ENCODE data around the gene MRPL48.

MRPL48 gene

GRCh38 chr11:73801136-73801535, 13.5 kb downstream of the MRPL48 start:
- H3K9me3 ChIP-seq (ENCODE audit: insufficient read depth, low read depth, low read length), result no peaks in the 10 kb centered on the region
- H3K27me3 ChIP-seq (ENCODE audit: insufficient read depth, low read length), result no peaks in the 10 kb centered on the region
- H3K4me1 ChIP-seq (ENCODE audit: insufficient read depth, low read length), result no peaks in the 10 kb centered on the region
- no peak overlapping the region for H3K27ac ChIP-seq (ENCODE audit: low read depth, low read length)
- H3K36me3 ChIP-seq (ENCODE audit: insufficient read depth, low read length), result peaks cover 8% of the 10 kb centered on the region; the same call in 1 of the 2 replicates
- WGBS, result 86% methylated on average over 1 of the region's 1 CpG
- no peak overlapping the region for H3K9ac ChIP-seq (ENCODE audit: low read depth, low read length)
- no peak overlapping the region for H3K4me3 ChIP-seq (ENCODE audit: low read length)

GRCh38 chr11:73804712-73805111, 17.0 kb downstream of the MRPL48 start:
- Histone ChIP-seq H3K27me3 (ENCODE audit: insufficient read depth, low read length) (no peaks in the 10 kb centered on the region), H3K9me3 (ENCODE audit: insufficient read depth, low read depth, low read length) (no peaks in the 10 kb centered on the region), H3K4me1 (ENCODE audit: insufficient read depth, low read length) (no peaks in the 10 kb centered on the region), H3K27ac (ENCODE audit: low read depth, low read length) (no peak overlapping the region), H3K9ac (ENCODE audit: low read depth, low read length) (no peak overlapping the region), H3K4me3 (ENCODE audit: low read length) (no peak overlapping the region), H3K36me3 (ENCODE audit: insufficient read depth, low read length) (peaks cover 19% of the 10 kb centered on the region; the same call in 1 of the 2 replicates)

- no peak overlapping the region for H3K4me3 ChIP-seq (ENCODE audit: low read length)
- no peaks in the 10 kb centered on the region for H3K27me3 ChIP-seq (ENCODE audit: insufficient read depth, low read length)
- H3K36me3 ChIP-seq (ENCODE audit: insufficient read depth, low read length), result peaks cover 21% of the 10 kb centered on the region; the same call in 1 of the 2 replicates
- no peak overlapping the region for H3K27ac ChIP-seq (ENCODE audit: low read depth, low read length)
- H3K9ac ChIP-seq (ENCODE audit: low read depth, low read length), result no peak overlapping the region
- no peaks in the 10 kb centered on the region for H3K9me3 ChIP-seq (ENCODE audit: insufficient read depth, low read depth, low read length)
- no CpG with 5 or more reads among the region's 1 CpG for WGBS
- H3K4me1 ChIP-seq (ENCODE audit: insufficient read depth, low read length), result no peaks in the 10 kb centered on the region
These were observed 20.4 kb downstream of the MRPL48 start for GRCh38 chr11:73808052-73808451.

GRCh38 chr11:73810637-73811036, 23.0 kb downstream of the MRPL48 start:
- H3K9ac ChIP-seq (ENCODE audit: low read depth, low read length), result no peak overlapping the region
- no peaks in the 10 kb centered on the region for H3K27me3 ChIP-seq (ENCODE audit: insufficient read depth, low read length)
- no peak overlapping the region for H3K4me3 ChIP-seq (ENCODE audit: low read length)
- WGBS, result 85% methylated on average over 1 of the region's 1 CpG
- H3K9me3 ChIP-seq (ENCODE audit: insufficient read depth, low read depth, low read length), result no peaks in the 10 kb centered on the region
- H3K27ac ChIP-seq (ENCODE audit: low read depth, low read length), result no peak overlapping the region
- H3K4me1 ChIP-seq (ENCODE audit: insufficient read depth, low read length), result no peaks in the 10 kb centered on the region
- H3K36me3 ChIP-seq (ENCODE audit: insufficient read depth, low read length), result peaks cover 21% of the 10 kb centered on the region; the same call in 1 of the 2 replicates

GRCh38 chr11:73812234-73812633, 24.6 kb downstream of the MRPL48 start:
- peaks cover 4% of the 10 kb centered on the region; the same call in 1 of the 2 replicates for H3K9me3 ChIP-seq (ENCODE audit: insufficient read depth, low read depth, low read length)
- WGBS, result 91% methylated on average over 3 of the region's 3 CpGs
- no peaks in the 10 kb centered on the region for H3K4me1 ChIP-seq (ENCODE audit: insufficient read depth, low read length)
- no peak overlapping the region for H3K9ac ChIP-seq (ENCODE audit: low read depth, low read length)
- no peaks in the 10 kb centered on the region for H3K27me3 ChIP-seq (ENCODE audit: insufficient read depth, low read length)
- H3K4me3 ChIP-seq (ENCODE audit: low read length), result no peak overlapping the region
- no peak overlapping the region for H3K27ac ChIP-seq (ENCODE audit: low read depth, low read length)
- H3K36me3 ChIP-seq (ENCODE audit: insufficient read depth, low read length), result peaks cover 14% of the 10 kb centered on the region; the same call in 1 of the 2 replicates

- Histone ChIP-seq H3K27me3 (ENCODE audit: insufficient read depth, low read length) (no peaks in the 10 kb centered on the region), H3K36me3 (ENCODE audit: insufficient read depth, low read length) (peaks cover 1% of the 10 kb centered on the region; the same call in 1 of the 2 replicates), H3K4me3 (ENCODE audit: low read length) (no peak overlapping the region), H3K27ac (ENCODE audit: low read depth, low read length) (no peak overlapping the region), H3K9ac (ENCODE audit: low read depth, low read length) (no peak overlapping the region), H3K9me3 (ENCODE audit: insufficient read depth, low read depth, low read length) (peaks cover 4% of the 10 kb centered on the region; the same call in 1 of the 2 replicates), H3K4me1 (ENCODE audit: insufficient read depth, low read length) (peaks cover 20% of the 10 kb centered on the region)
- 97% methylated on average over 8 of the region's 8 CpGs for WGBS
These were observed 27.1 kb downstream of the MRPL48 start for GRCh38 chr11:73814812-73815211.

GRCh38 chr11:73818846-73819245, 31.2 kb downstream of the MRPL48 start:
- peaks cover 20% of the 10 kb centered on the region for H3K4me1 ChIP-seq (ENCODE audit: insufficient read depth, low read length)
- H3K27ac ChIP-seq (ENCODE audit: low read depth, low read length), result peak overlapping the region; percentile 73
- H3K4me3 ChIP-seq (ENCODE audit: low read length), result no peak overlapping the region
- H3K36me3 ChIP-seq (ENCODE audit: insufficient read depth, low read length), result peaks cover 4% of the 10 kb centered on the region
- peaks cover 8% of the 10 kb centered on the region; the same call in 1 of the 2 replicates for H3K9me3 ChIP-seq (ENCODE audit: insufficient read depth, low read depth, low read length)
- peak overlapping the region; percentile 17; the same call in 1 of the 2 replicates for H3K9ac ChIP-seq (ENCODE audit: low read depth, low read length)
- no peaks in the 10 kb centered on the region for H3K27me3 ChIP-seq (ENCODE audit: insufficient read depth, low read length)

GRCh38 chr11:73830261-73830660, 42.6 kb downstream of the MRPL48 start:
- WGBS, result 75% methylated on average over 1 of the region's 1 CpG
- H3K9ac ChIP-seq (ENCODE audit: low read depth, low read length), result no peak overlapping the region
- H3K4me3 ChIP-seq (ENCODE audit: low read length), result no peak overlapping the region
- no peak overlapping the region for H3K27ac ChIP-seq (ENCODE audit: low read depth, low read length)
- no peaks in the 10 kb centered on the region for H3K9me3 ChIP-seq (ENCODE audit: insufficient read depth, low read depth, low read length)
- no peaks in the 10 kb centered on the region for H3K4me1 ChIP-seq (ENCODE audit: insufficient read depth, low read length)
- H3K36me3 ChIP-seq (ENCODE audit: insufficient read depth, low read length), result peaks cover 28% of the 10 kb centered on the region
- no peaks in the 10 kb centered on the region for H3K27me3 ChIP-seq (ENCODE audit: insufficient read depth, low read length)

- H3K9ac ChIP-seq (ENCODE audit: low read depth, low read length), result no peak overlapping the region
These were observed 45.4 kb downstream of the MRPL48 start for GRCh38 chr11:73833067-73833466.

GRCh38 chr11:73838443-73839122, 50.9 kb downstream of the MRPL48 start:
- Histone ChIP-seq H3K27ac (ENCODE audit: low read depth, low read length) (peak overlapping the region; percentile 2; the same call in 1 of the 2 replicates), H3K27me3 (ENCODE audit: insufficient read depth, low read length) (no peaks in the 10 kb centered on the region), H3K4me3 (ENCODE audit: low read length) (no peak overlapping the region), H3K9me3 (ENCODE audit: insufficient read depth, low read depth, low read length) (no peaks in the 10 kb centered on the region), H3K36me3 (ENCODE audit: insufficient read depth, low read length) (peaks cover 10% of the 10 kb centered on the region; the same call in 1 of the 2 replicates), H3K4me1 (ENCODE audit: insufficient read depth, low read length) (0 out of 2 replicates have a peak, but pooled peaks cover 7% of the 10 kb centered on the region), H3K9ac (ENCODE audit: low read depth, low read length) (no peak overlapping the region; the same call in 1 of the 2 replicates)
- WGBS, result 64% methylated on average over 3 of the region's 3 CpGs

More at GRCh38 chr11:73833067-73833466, 45.4 kb downstream of the MRPL48 start:
- no peaks in the 10 kb centered on the region for H3K9me3 ChIP-seq (ENCODE audit: insufficient read depth, low read depth, low read length)
- no peak overlapping the region for H3K4me3 ChIP-seq (ENCODE audit: low read length)
- H3K4me1 ChIP-seq (ENCODE audit: insufficient read depth, low read length), result no peaks in the 10 kb centered on the region
- 88% methylated on average over 2 of the region's 2 CpGs for WGBS
- no peak overlapping the region for H3K27ac ChIP-seq (ENCODE audit: low read depth, low read length)
- H3K36me3 ChIP-seq (ENCODE audit: insufficient read depth, low read length), result peaks cover 10% of the 10 kb centered on the region; the same call in 1 of the 2 replicates
- H3K27me3 ChIP-seq (ENCODE audit: insufficient read depth, low read length), result no peaks in the 10 kb centered on the region

GRCh38 chr11:73839123-73839457, 51.4 kb downstream of the MRPL48 start:
- Histone ChIP-seq H3K4me1 (ENCODE audit: insufficient read depth, low read length) (0 out of 2 replicates have a peak, but pooled peaks cover 7% of the 10 kb centered on the region), H3K36me3 (ENCODE audit: insufficient read depth, low read length) (peaks cover 7% of the 10 kb centered on the region; the same call in 1 of the 2 replicates), H3K4me3 (ENCODE audit: low read length) (no peak overlapping the region), H3K9me3 (ENCODE audit: insufficient read depth, low read depth, low read length) (no peaks in the 10 kb centered on the region), H3K27ac (ENCODE audit: low read depth, low read length) (no peak overlapping the region), H3K27me3 (ENCODE audit: insufficient read depth, low read length) (no peaks in the 10 kb centered on the region), H3K9ac (ENCODE audit: low read depth, low read length) (no peak overlapping the region)
